ENCODE data around the gene MYL4.
"Not testable (repeated sequence)": the region's sequence is repeated elsewhere in the genome, so short reads cannot be mapped to it uniquely, and the experiment has no call there.

Gene MYL4

GRCh38 chr17:47262586-47262985, 53.4 kb downstream of the MYL4 start:
- ATAC-seq (no peak), DNase-seq (no peak)
- H3K27ac Mint-ChIP-seq, result no peak overlapping the region
- H3K9me3 Mint-ChIP-seq, result no peaks in the 10 kb centered on the region
- peaks cover 22% of the 10 kb centered on the region for H3K27me3 Mint-ChIP-seq
- H3K4me3 Mint-ChIP-seq, result no peak overlapping the region
- peaks cover 12% of the 10 kb centered on the region for H3K4me1 Mint-ChIP-seq

- no peak for DNase-seq
- Mint-ChIP-seq H3K4me3 (no peak overlapping the region), H3K27me3 (peaks cover 8% of the 10 kb centered on the region)
Measured at GRCh38 chr17:47264166-47264565, 55.0 kb downstream of the MYL4 start.

GRCh38 chr17:47265983-47266541, 56.9 kb downstream of the MYL4 start:
- Mint-ChIP-seq H3K4me1 (no peaks in the 10 kb centered on the region), H3K27me3 (no peaks in the 10 kb centered on the region), H3K4me3 (no peak overlapping the region), H3K27ac (no peak overlapping the region), H3K9me3 (peaks cover 8 to 15% of the 10 kb centered on the region in 2 donors)
- ATAC-seq (no peak), DNase-seq (no peak)

More at GRCh38 chr17:47264166-47264565, 55.0 kb downstream of the MYL4 start:
- Mint-ChIP-seq H3K4me1 (no peaks in the 10 kb centered on the region), H3K9me3 (peaks cover 1 to 2% of the 10 kb centered on the region in 2 donors), H3K27ac (no peak overlapping the region)
- ATAC-seq, result no peak

GRCh38 chr17:47266782-47267181, 57.6 kb downstream of the MYL4 start:
- peaks cover 8 to 15% of the 10 kb centered on the region in 2 donors for H3K9me3 Mint-ChIP-seq
- ATAC-seq (no peak), DNase-seq (no peak)
- no peaks in the 10 kb centered on the region for H3K27me3 Mint-ChIP-seq
- H3K27ac Mint-ChIP-seq, result no peak overlapping the region
- no peaks in the 10 kb centered on the region for H3K4me1 Mint-ChIP-seq
- H3K4me3 Mint-ChIP-seq, result no peak overlapping the region

- H3K9me3 Mint-ChIP-seq, result peaks cover 8 to 15% of the 10 kb centered on the region in 2 donors
- DNase-seq (no peak), ATAC-seq (no peak)
- H3K27me3 Mint-ChIP-seq, result no peaks in the 10 kb centered on the region
- H3K4me3 Mint-ChIP-seq, result no peak overlapping the region
- no peaks in the 10 kb centered on the region for H3K4me1 Mint-ChIP-seq
- no peak overlapping the region for H3K27ac Mint-ChIP-seq
Measured at GRCh38 chr17:47267354-47267828, 58.2 kb downstream of the MYL4 start.

- not testable (repeated sequence) for H3K27me3 Mint-ChIP-seq, ATAC-seq, H3K4me1 Mint-ChIP-seq, H3K27ac Mint-ChIP-seq, DNase-seq, H3K4me3 Mint-ChIP-seq
- peaks cover 8 to 15% of the 10 kb centered on the region in 2 donors for H3K9me3 Mint-ChIP-seq
Measured at GRCh38 chr17:47268964-47269363, 59.8 kb downstream of the MYL4 start.

- ATAC-seq, result not testable (repeated sequence)
Measured at GRCh38 chr17:47269561-47270280, 60.6 kb downstream of the MYL4 start.

GRCh38 chr17:47270946-47271705, 62.0 kb downstream of the MYL4 start:
- no peak overlapping the region for H3K4me3 Mint-ChIP-seq
- no peaks in the 10 kb centered on the region for H3K4me1 Mint-ChIP-seq
- ATAC-seq (no peak), DNase-seq (no peak)
- no peak overlapping the region for H3K27ac Mint-ChIP-seq
- peaks cover 8 to 15% of the 10 kb centered on the region in 2 donors for H3K9me3 Mint-ChIP-seq
- H3K27me3 Mint-ChIP-seq, result peaks cover 10% of the 10 kb centered on the region

More at GRCh38 chr17:47269561-47270280, 60.6 kb downstream of the MYL4 start:
- H3K4me1 Mint-ChIP-seq, H3K27ac Mint-ChIP-seq, H3K27me3 Mint-ChIP-seq, DNase-seq, H3K4me3 Mint-ChIP-seq: not testable (repeated sequence)
- H3K9me3 Mint-ChIP-seq, result peaks cover 8 to 15% of the 10 kb centered on the region in 2 donors

GRCh38 chr17:47272491-47272890, 63.3 kb downstream of the MYL4 start:
- Mint-ChIP-seq H3K27ac (no peak overlapping the region), H3K9me3 (peaks cover 8 to 15% of the 10 kb centered on the region in 2 donors), H3K4me1 (no peaks in the 10 kb centered on the region), H3K27me3 (peaks cover 10% of the 10 kb centered on the region), H3K4me3 (no peak overlapping the region)
- DNase-seq, result no peak
- no peak for ATAC-seq

GRCh38 chr17:47273245-47273644, 64.1 kb downstream of the MYL4 start:
- DNase-seq, result no peak
- no peak overlapping the region for H3K4me3 Mint-ChIP-seq
- H3K9me3 Mint-ChIP-seq, result peaks cover 8 to 15% of the 10 kb centered on the region in 2 donors
- H3K27ac Mint-ChIP-seq, result no peak overlapping the region
- no peak for ATAC-seq
- H3K27me3 Mint-ChIP-seq, result peaks cover 10% of the 10 kb centered on the region
- no peaks in the 10 kb centered on the region for H3K4me1 Mint-ChIP-seq

Measured in stimulated activated naive CD8-positive, alpha-beta T cell treated with anti-CD3 and anti-CD28 coated beads, Interleukin-15, amount 100 ng/mL, for 72 hours (primary cell).